GM10847 (cell line): ENCODE measurements around the gene ETS2.

Experiments used
- POLR2A ChIP-seq: IDR thresholded peaks from 2 replicates; pipeline ENCODE4 v1.6.1; 2011; ENCODE audit not compliant: insufficient read length; ENCODE audit errors: extremely low read depth

ETS2 gene

GRCh38 chr21:38805328-38806152 lies at the start of gene ETS2:
Gene ETS2, plus strand, starts transcription at chr21:38805929. Its CDS starts 4,106 bp downstream, at chr21:38810035.
- peak; percentile 34 for TF ChIP-seq POLR2A

- TF ChIP-seq POLR2A = no peak
Observed at GRCh38 chr21:38756746-38757145, 49.0 kb upstream of the ETS2 start.

- no peak for TF ChIP-seq POLR2A
Observed at GRCh38 chr21:38758501-38759214, 47.1 kb upstream of the ETS2 start.

- no peak for TF ChIP-seq POLR2A
Observed at GRCh38 chr21:38759413-38759812, 46.3 kb upstream of the ETS2 start.

- TF ChIP-seq POLR2A = no peak
Observed at GRCh38 chr21:38760017-38760761, 45.5 kb upstream of the ETS2 start.

- no peak for TF ChIP-seq POLR2A
Observed at GRCh38 chr21:38760762-38761155, 45.0 kb upstream of the ETS2 start.

GRCh38 chr21:38761531-38761930 lies 44.2 kb upstream of the ETS2 start:
- TF ChIP-seq POLR2A = no peak

- no peak for TF ChIP-seq POLR2A
Observed at GRCh38 chr21:38765056-38765455, 40.7 kb upstream of the ETS2 start.

- no peak for TF ChIP-seq POLR2A
Observed at GRCh38 chr21:38766987-38767722, 38.6 kb upstream of the ETS2 start.

- no peak for TF ChIP-seq POLR2A
Observed at GRCh38 chr21:38768471-38769063, 37.2 kb upstream of the ETS2 start.

- TF ChIP-seq POLR2A = no peak
Observed at GRCh38 chr21:38769191-38769780, 36.4 kb upstream of the ETS2 start.

GRCh38 chr21:38770660-38771059 lies 35.1 kb upstream of the ETS2 start:
- no peak for TF ChIP-seq POLR2A

GRCh38 chr21:38771536-38771935 lies 34.2 kb upstream of the ETS2 start:
- TF ChIP-seq POLR2A = no peak

GRCh38 chr21:38772646-38773045 lies 33.1 kb upstream of the ETS2 start:
- TF ChIP-seq POLR2A = no peak

- no peak for TF ChIP-seq POLR2A
Observed at GRCh38 chr21:38773099-38774061, 32.3 kb upstream of the ETS2 start.
